ENCODE results near the gene OSBPL5. TPM values are rescaled to one million over a fixed set of nuclear protein-coding genes. Genes with fewer than 3 reads are reported as not detected.

OSBPL5 gene
- polyA plus RNA-seq, 1 donor = 14.1 TPM

DNA sequence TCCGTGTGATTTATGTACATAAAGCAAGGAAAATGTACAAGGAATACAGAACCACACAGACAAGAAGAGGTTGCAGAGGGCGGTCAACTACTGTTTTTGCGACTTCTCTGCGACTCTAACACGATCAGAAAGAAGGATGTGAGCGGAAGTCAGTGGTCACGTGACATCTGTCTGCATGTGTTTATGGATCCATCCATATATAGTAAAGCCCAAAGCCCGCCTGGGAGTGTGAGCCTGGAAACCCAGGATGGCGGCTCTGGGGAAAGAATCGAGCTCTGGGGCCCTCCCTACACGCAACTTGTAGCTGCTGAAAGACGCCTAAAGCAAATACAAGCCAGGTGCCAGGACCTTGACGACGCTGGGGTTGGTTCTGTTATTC, 8.8 kb downstream of the OSBPL5 start:
- Histone ChIP-seq H3K36me3 (ENCODE audit: control insufficient read depth, insufficient read depth, low read length) (no peaks in the 10 kb centered on the region), H3K4me1 (ENCODE audit: control insufficient read depth, insufficient read depth, low read length) (peaks cover 56% of the 10 kb centered on the region), H3K27ac (ENCODE audit: low read length) (peak overlapping the region; percentile 61), H3K27me3 (ENCODE audit: control insufficient read depth, insufficient read depth, low read length) (no peaks in the 10 kb centered on the region), H3K4me3 (ENCODE audit: low read length) (no peak overlapping the region), H3K9me3 (ENCODE audit: control insufficient read depth, low read depth, low read length) (peaks cover 5% of the 10 kb centered on the region)
- WGBS (ENCODE audit: insufficient coverage, low lambda C conversion rate) = no CpG with 5 or more reads among the region's 14 CpGs
- no peak for DNase-seq

DNA sequence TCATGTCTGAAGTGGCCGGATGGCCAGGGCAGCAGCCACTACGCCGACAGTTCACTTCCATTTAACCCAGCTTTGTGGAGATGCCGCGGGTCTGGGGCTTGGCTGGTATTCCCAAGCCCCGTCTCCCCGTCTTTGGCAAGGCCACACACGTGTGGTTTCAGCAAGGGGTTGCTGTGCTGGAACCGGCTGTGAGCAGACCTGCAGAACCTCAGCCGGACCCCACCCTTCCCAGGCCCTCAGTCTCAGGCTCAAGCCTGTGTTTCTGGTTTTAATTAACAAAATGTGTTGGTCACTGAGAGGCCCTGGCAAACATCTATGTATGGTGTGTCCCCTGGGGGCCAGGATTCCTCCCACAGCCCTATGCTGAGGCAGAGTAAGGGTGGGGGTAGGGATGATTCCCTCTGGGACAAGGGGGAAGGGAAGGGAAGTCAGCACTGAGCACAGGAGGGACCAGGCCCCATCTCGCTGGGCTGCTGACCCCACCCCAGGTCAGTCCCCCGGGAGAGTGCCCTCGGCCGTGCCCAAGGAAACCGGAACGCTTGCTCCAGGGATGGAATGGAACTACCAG, 9.3 kb downstream of the OSBPL5 start:
- H3K27me3 ChIP-seq (ENCODE audit: control insufficient read depth, insufficient read depth, low read length) = no peaks in the 10 kb centered on the region
- DNase-seq = no peak
- H3K4me3 ChIP-seq (ENCODE audit: low read length) = no peak overlapping the region
- peaks cover 5% of the 10 kb centered on the region for H3K9me3 ChIP-seq (ENCODE audit: control insufficient read depth, low read depth, low read length)
- H3K4me1 ChIP-seq (ENCODE audit: control insufficient read depth, insufficient read depth, low read length) = peaks cover 56% of the 10 kb centered on the region
- no CpG with 5 or more reads among the region's 16 CpGs for WGBS (ENCODE audit: insufficient coverage, low lambda C conversion rate)
- H3K27ac ChIP-seq (ENCODE audit: low read length) = peak overlapping the region; percentile 61
- no peaks in the 10 kb centered on the region for H3K36me3 ChIP-seq (ENCODE audit: control insufficient read depth, insufficient read depth, low read length)

DNA sequence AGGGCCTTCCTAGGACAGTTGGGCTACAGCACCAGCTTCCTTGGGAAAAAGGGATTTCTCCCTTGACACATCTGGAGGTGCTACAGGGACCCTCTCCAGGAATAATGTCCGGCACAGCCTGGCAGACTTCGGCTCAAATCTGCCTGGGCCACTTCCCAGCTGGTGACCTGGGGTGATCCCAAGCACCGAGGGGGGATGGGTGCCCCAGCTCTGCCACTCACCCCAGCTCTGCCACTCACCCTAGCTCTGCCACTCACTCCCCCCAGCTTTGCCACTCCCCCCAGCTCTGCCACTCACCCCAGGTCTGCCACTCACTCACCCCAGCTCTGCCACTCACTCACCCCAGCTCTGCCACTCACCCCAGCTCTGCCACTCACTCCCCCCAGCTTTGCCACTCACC, 9.9 kb downstream of the OSBPL5 start:
- no peak for DNase-seq
- Histone ChIP-seq H3K4me1 (ENCODE audit: control insufficient read depth, insufficient read depth, low read length) (peaks cover 57% of the 10 kb centered on the region), H3K27ac (ENCODE audit: low read length) (no peak overlapping the region), H3K27me3 (ENCODE audit: control insufficient read depth, insufficient read depth, low read length) (no peaks in the 10 kb centered on the region), H3K36me3 (ENCODE audit: control insufficient read depth, insufficient read depth, low read length) (no peaks in the 10 kb centered on the region), H3K4me3 (ENCODE audit: low read length) (no peak overlapping the region), H3K9me3 (ENCODE audit: control insufficient read depth, low read depth, low read length) (peaks cover 5% of the 10 kb centered on the region)
- WGBS (ENCODE audit: insufficient coverage, low lambda C conversion rate) = no CpG with 5 or more reads among the region's 3 CpGs

DNA sequence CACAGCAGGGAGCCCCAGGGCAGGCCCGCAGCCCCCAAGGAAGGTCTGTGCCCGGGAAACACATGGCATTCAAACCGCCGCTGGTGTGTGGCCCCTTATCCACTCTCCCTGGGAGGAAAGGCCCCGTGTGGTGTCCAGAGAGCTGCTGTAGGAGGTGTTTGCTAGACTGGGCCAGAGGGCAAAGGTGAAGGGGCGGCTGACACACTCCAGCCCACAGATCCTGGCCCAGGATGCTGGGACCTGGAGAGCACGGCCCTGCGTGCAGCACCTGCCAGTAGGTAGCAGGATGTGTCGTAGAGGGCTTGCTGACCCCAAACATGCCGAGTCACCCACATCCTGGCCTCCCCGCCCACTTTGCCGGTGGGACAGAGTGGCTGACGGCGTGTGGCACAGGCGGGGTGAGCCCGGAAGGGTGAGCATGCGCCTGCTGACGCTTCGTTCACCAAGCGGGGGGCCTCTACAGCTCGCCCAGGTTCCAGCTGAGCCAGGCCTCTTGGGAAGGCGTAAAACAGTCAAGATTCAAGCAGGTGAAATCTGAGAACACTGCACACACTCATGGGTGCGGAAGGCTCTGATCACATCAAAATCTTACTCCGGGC, 11.0 kb downstream of the OSBPL5 start:
- Histone ChIP-seq H3K27me3 (ENCODE audit: control insufficient read depth, insufficient read depth, low read length) (no peaks in the 10 kb centered on the region), H3K36me3 (ENCODE audit: control insufficient read depth, insufficient read depth, low read length) (no peaks in the 10 kb centered on the region)
- DNase-seq = no peak

DNA sequence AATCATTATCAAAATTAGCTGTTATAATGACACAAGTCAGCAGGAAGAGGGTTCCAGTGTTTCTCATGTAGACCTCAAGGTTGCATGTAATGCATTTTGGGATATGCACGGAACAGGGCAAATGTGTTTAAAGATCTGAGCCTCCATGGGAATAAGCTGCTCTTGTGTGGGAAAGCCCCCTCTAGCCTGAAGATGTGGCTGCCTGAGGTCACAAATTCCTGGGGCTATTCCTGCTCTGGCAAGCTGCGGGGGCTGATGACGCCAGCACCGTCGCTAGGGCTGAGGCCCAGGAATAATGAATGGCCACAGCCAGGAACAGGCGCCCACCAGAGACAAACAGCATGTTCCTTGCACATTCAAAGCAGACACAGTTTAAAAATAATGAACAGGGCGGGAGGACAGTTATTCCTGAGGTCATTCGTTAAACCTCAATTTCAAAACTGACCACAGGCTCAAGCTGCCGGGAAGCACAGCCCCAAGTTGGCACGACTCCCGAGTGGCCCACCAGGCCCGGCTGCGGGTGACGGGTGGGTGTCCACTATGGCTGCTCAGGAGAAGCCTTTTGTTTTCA, 11.7 kb downstream of the OSBPL5 start:
- Histone ChIP-seq H3K4me3 (ENCODE audit: low read length) (no peak overlapping the region), H3K9me3 (ENCODE audit: control insufficient read depth, low read depth, low read length) (peaks cover 5% of the 10 kb centered on the region), H3K27me3 (ENCODE audit: control insufficient read depth, insufficient read depth, low read length) (no peaks in the 10 kb centered on the region), H3K4me1 (ENCODE audit: control insufficient read depth, insufficient read depth, low read length) (peaks cover 61% of the 10 kb centered on the region), H3K27ac (ENCODE audit: low read length) (peak overlapping the region; percentile 57), H3K36me3 (ENCODE audit: control insufficient read depth, insufficient read depth, low read length) (no peaks in the 10 kb centered on the region)
- DNase-seq = peak; percentile 43 to 58
- no CpG with 5 or more reads among the region's 14 CpGs for WGBS (ENCODE audit: insufficient coverage, low lambda C conversion rate)

More for the DNA sequence above, 11.0 kb downstream of the OSBPL5 start:
- H3K4me3 ChIP-seq (ENCODE audit: low read length) = no peak overlapping the region
- no CpG with 5 or more reads among the region's 24 CpGs for WGBS (ENCODE audit: insufficient coverage, low lambda C conversion rate)
- H3K4me1 ChIP-seq (ENCODE audit: control insufficient read depth, insufficient read depth, low read length) = peaks cover 57% of the 10 kb centered on the region
- peak overlapping the region; percentile 57 for H3K27ac ChIP-seq (ENCODE audit: low read length)
- H3K9me3 ChIP-seq (ENCODE audit: control insufficient read depth, low read depth, low read length) = peaks cover 5% of the 10 kb centered on the region

DNA sequence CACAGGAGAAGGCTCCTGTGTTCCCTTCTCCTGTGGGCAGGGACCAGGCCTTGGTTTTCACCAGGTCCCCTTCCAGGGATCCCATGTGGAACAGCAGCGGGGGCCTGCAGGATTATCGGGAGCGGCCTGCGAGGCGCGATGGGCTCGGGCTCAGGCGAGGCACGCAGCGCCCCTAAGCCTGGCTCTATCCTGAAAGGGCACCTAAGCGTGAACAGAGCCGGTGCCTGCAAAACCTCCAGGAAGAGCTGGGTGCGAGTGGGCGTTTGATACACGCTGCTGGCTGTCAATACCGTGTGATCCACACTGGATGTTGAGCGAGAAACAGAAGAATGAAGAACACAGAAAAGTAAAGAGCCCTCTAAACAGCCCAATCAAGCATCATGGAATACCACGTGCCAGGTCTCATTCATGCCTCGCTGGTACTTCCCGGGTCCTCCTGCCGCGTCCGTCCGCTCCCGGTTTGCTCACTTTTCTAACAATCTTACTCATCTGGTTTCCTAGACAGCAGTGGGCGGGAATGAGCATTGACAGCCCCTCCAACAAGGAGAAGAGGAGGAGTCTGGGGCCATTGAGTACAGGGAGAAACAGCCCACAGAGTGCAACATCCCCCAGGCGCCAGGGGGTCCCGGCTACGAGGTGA, 12.5 kb downstream of the OSBPL5 start:
- Histone ChIP-seq H3K4me1 (ENCODE audit: control insufficient read depth, insufficient read depth, low read length) (peaks cover 69% of the 10 kb centered on the region), H3K27ac (ENCODE audit: low read length) (peak overlapping the region; percentile 53), H3K27me3 (ENCODE audit: control insufficient read depth, insufficient read depth, low read length) (no peaks in the 10 kb centered on the region), H3K36me3 (ENCODE audit: control insufficient read depth, insufficient read depth, low read length) (no peaks in the 10 kb centered on the region), H3K9me3 (ENCODE audit: control insufficient read depth, low read depth, low read length) (peaks cover 3% of the 10 kb centered on the region), H3K4me3 (ENCODE audit: low read length) (no peak overlapping the region)
- 100% methylated on average over 2 of the region's 29 CpGs for WGBS (ENCODE audit: insufficient coverage, low lambda C conversion rate)
- no peak for DNase-seq

DNA sequence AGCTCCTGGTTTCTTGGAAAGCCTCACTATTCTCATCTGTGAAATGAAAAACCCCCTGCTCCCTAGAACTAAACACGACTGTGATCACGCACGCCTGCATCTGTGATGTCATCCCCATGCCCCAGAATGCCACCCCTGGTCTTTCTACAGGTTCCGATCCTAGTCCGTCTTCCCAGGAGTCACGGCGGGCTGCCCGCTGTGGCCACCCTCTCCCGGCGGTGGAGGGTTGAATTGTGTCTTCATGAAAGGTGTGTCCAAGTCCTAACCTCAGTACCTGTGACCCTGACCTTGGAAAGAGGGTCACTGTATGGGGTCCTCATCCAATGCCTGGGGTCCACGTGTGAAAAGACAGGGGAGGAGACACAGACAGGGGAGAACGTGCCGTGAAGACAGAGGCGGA, 14.4 kb downstream of the OSBPL5 start:
- Histone ChIP-seq H3K27ac (ENCODE audit: low read length) (no peak overlapping the region), H3K4me3 (ENCODE audit: low read length) (no peak overlapping the region), H3K27me3 (ENCODE audit: control insufficient read depth, insufficient read depth, low read length) (no peaks in the 10 kb centered on the region), H3K4me1 (ENCODE audit: control insufficient read depth, insufficient read depth, low read length) (peaks cover 76% of the 10 kb centered on the region), H3K9me3 (ENCODE audit: control insufficient read depth, low read depth, low read length) (peaks cover 8% of the 10 kb centered on the region), H3K36me3 (ENCODE audit: control insufficient read depth, insufficient read depth, low read length) (no peaks in the 10 kb centered on the region)
- no peak for DNase-seq
- no CpG with 5 or more reads among the region's 14 CpGs for WGBS (ENCODE audit: insufficient coverage, low lambda C conversion rate)

DNA sequence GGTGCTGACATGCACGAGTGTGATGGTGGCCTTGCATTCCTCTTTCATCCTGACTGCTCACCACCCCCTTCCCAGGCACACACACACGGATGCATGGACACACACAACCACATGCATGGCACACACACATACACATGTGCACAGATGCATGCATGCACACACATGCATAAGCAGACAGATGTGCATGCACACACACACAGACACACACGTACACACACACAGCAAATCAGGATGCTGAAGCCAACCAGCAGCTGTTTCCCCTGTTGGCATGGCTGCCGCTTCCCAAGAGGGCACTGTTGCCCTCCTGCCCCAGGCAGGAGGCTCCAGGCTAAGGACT, 15.3 kb downstream of the OSBPL5 start:
- no peak overlapping the region for H3K4me3 ChIP-seq (ENCODE audit: low read length)
- WGBS (ENCODE audit: insufficient coverage, low lambda C conversion rate) = no CpG with 5 or more reads among the region's 4 CpGs
- peaks cover 8% of the 10 kb centered on the region for H3K9me3 ChIP-seq (ENCODE audit: control insufficient read depth, low read depth, low read length)
- DNase-seq = no peak
- H3K27ac ChIP-seq (ENCODE audit: low read length) = no peak overlapping the region
- H3K36me3 ChIP-seq (ENCODE audit: control insufficient read depth, insufficient read depth, low read length) = peaks cover 2% of the 10 kb centered on the region
- no peaks in the 10 kb centered on the region for H3K27me3 ChIP-seq (ENCODE audit: control insufficient read depth, insufficient read depth, low read length)
- H3K4me1 ChIP-seq (ENCODE audit: control insufficient read depth, insufficient read depth, low read length) = peaks cover 67% of the 10 kb centered on the region

DNA sequence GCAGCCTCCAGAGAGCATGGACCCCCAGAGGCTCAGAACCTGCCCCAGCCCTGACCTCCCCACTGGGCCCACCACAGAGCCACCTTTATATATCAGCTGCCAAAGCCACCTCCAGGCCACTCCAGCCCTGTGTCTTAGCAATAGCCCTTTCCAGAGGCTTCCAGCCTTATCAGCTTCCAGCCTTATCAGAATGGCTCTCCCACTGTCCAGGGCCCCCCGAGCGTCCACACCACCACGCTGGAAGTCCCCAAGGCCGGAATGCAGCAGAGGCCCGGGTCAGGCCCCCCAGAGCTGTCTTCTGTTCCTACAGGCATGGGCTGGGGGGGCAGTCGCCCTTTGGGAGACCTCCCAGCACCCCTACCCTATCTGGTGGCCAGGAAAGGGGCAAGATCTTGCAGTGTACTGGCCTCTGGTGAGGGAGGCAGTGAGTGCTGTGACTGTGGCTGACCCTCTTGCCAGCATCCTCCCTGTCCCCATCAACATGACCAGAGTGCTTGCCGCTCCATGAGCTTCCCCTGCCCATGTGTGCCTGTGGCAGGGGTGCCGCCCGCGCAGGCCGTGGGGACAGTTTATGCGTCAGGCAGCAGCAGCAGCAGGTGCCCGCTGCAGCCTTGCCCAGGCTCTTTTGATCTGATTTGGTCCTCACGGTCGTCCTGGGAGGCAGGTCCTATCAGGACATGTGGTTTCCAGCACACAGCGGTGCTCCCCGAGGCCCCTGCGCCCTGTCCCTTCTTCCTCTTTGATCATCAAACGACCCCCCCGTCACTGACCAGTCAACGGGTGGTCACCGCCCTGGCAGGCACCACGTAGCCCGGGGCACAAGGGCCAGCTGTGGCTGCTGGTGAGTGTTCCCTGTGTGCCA, 15.9 kb downstream of the OSBPL5 start:
- peaks cover 8% of the 10 kb centered on the region for H3K9me3 ChIP-seq (ENCODE audit: control insufficient read depth, low read depth, low read length)
- no peaks in the 10 kb centered on the region for H3K27me3 ChIP-seq (ENCODE audit: control insufficient read depth, insufficient read depth, low read length)
- no peak for DNase-seq
- no peak overlapping the region for H3K4me3 ChIP-seq (ENCODE audit: low read length)
- peaks cover 2% of the 10 kb centered on the region for H3K36me3 ChIP-seq (ENCODE audit: control insufficient read depth, insufficient read depth, low read length)
- H3K27ac ChIP-seq (ENCODE audit: low read length) = peak overlapping the region; percentile 64
- WGBS (ENCODE audit: insufficient coverage, low lambda C conversion rate) = no CpG with 5 or more reads among the region's 24 CpGs
- H3K4me1 ChIP-seq (ENCODE audit: control insufficient read depth, insufficient read depth, low read length) = peaks cover 62% of the 10 kb centered on the region

Data from large intestine (tissue), 3 donors.